Upper lobe of left lung (tissue), 4 donors: Measurements from ENCODE around the gene INTU.

ENCODE experiments used
- EP300 ChIP-seq, 4 donors: sonication (generic); formaldehyde crosslinking; IDR thresholded peaks; one replicate each; pipeline ENCODE4 v1.5.1; 2017; ENCODE audit warnings: antibody characterized with exemption in 4 of 4, control low read depth in 2 of 4
- POLR2A ChIP-seq, 4 donors: fragments of 450-650 bp; IDR thresholded peaks; one replicate each; pipeline ENCODE4 v1.5.1; 2016 to 2017; ENCODE audit warnings: antibody characterized with exemption in 4 of 4, mild to moderate bottlenecking in 2 of 4
- POLR2AphosphoS5 ChIP-seq, 2 donors: sonication (generic); formaldehyde crosslinking; IDR thresholded peaks; one replicate each; pipeline ENCODE4 v1.5.1; 2017; ENCODE audit warnings: antibody characterized with exemption in 2 of 2
- TF ChIP-seq, protein P1 (sequence below), 6 experiments: fragments of 450-650 bp in 4 of 6; fragments of 200-600 bp in 2 of 6; sonication (generic) in 2 of 6; IDR thresholded peaks; one replicate each; pipeline ENCODE4 v1.5.1; 2016 to 2019; ENCODE audit warnings: antibody characterized with exemption in 6 of 6

DNA sequence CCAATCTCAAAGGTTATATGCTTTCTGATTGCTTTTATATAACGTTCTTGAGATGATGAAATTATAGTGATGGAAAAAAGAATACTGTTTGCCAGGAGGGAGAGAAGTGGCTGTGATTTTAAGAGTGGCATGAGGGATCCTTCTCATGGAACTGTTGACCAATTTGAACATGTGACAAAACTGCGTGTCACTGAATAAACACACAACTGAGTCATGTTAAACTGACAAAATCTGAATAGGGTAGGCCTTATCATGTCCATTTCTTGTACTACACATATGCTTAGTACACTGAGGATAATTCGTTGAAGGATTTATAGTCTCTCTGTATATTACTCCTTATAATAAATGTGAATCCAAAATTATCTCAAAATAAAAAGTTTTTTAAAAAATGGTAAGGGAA lies 127.1 kb downstream of the INTU start:
- no peak for TF ChIP-seq EP300 (IDR thresholded peaks at IDR 0.05)
- no peak for TF ChIP-seq POLR2AphosphoS5 (IDR thresholded peaks at IDR 0.05)
- TF ChIP-seq, protein P1, sequence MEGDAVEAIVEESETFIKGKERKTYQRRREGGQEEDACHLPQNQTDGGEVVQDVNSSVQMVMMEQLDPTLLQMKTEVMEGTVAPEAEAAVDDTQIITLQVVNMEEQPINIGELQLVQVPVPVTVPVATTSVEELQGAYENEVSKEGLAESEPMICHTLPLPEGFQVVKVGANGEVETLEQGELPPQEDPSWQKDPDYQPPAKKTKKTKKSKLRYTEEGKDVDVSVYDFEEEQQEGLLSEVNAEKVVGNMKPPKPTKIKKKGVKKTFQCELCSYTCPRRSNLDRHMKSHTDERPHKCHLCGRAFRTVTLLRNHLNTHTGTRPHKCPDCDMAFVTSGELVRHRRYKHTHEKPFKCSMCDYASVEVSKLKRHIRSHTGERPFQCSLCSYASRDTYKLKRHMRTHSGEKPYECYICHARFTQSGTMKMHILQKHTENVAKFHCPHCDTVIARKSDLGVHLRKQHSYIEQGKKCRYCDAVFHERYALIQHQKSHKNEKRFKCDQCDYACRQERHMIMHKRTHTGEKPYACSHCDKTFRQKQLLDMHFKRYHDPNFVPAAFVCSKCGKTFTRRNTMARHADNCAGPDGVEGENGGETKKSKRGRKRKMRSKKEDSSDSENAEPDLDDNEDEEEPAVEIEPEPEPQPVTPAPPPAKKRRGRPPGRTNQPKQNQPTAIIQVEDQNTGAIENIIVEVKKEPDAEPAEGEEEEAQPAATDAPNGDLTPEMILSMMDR (IDR thresholded peaks at IDR 0.05): no peak
- no peak for TF ChIP-seq POLR2A (IDR thresholded peaks at IDR 0.05)
